HepG2 (cell line): ENCODE measurements around the gene CES1. TPM values are rescaled to one million over a fixed set of nuclear protein-coding genes. Genes with fewer than 3 reads are reported as not detected.

Experiments
- GPBP1L1 ChIP-seq: sonication (generic); formaldehyde crosslinking; IDR thresholded peaks from 2 replicates; pipeline ENCODE4 v1.5.0; 2020; ENCODE audit warnings: mild to moderate bottlenecking, missing genetic modification reagents
- HOXA3 ChIP-seq: sonication (generic); formaldehyde crosslinking; IDR thresholded peaks from 2 replicates; pipeline ENCODE4 v1.5.0; 2020; ENCODE audit warnings: missing genetic modification reagents
- ISL2 ChIP-seq: sonication (generic); formaldehyde crosslinking; IDR thresholded peaks from 2 replicates; pipeline ENCODE4 v1.5.0; 2020; ENCODE audit warnings: missing genetic modification reagents
- KLF16 ChIP-seq, 2 experiments: sonication (generic) in 1 of 2; formaldehyde crosslinking in 1 of 2; IDR thresholded peaks; 2 replicates each; pipeline versions ENCODE4 v1.6.1 to v1.8.0; 2016 to 2023; ENCODE audit warnings: missing genetic modification reagents in 2 of 2, missing compliant biosample characterization in 1 of 2
- NCOR1 ChIP-seq: fragments of 200-600 bp; sonication (generic); IDR thresholded peaks from 2 replicates; pipeline ENCODE4 v1.7.0; 2017; ENCODE audit warnings: antibody characterized with exemption, low read length, borderline replicate concordance
- PCBP1 ChIP-seq: fragments of 200-400 bp; formaldehyde crosslinking; IDR thresholded peaks from 2 replicates; pipeline ENCODE4 v1.6.1; 2017; ENCODE audit warnings: mild to moderate bottlenecking, low read depth, low read length, borderline replicate concordance
- PHF5A ChIP-seq: IDR thresholded peaks from one replicate; pipeline ENCODE4 v1.6.1; 2018; ENCODE audit warnings: low read depth, missing genetic modification reagents; ENCODE audit not compliant: unreplicated experiment
- RNF2 ChIP-seq: fragments of 450-650 bp; conservative IDR thresholded peaks from 2 replicates; pipeline ENCODE4 v1.6.1; 2016; ENCODE audit warnings: low read depth
- SKIL ChIP-seq: sonication (generic); formaldehyde crosslinking; IDR thresholded peaks from 2 replicates; pipeline ENCODE4 v1.8.0; 2022; ENCODE audit warnings: missing genetic modification reagents, mild to moderate bottlenecking, moderate library complexity, borderline replicate concordance
- SMAD9 ChIP-seq: sonication (generic); formaldehyde crosslinking; IDR thresholded peaks from 2 replicates; pipeline ENCODE4 v1.5.1; 2020; ENCODE audit warnings: mild to moderate bottlenecking, missing genetic modification reagents
- TEAD3 ChIP-seq: optimal IDR thresholded peaks from 2 replicates; pipeline ENCODE3; 2016; ENCODE audit warnings: borderline replicate concordance
- THAP11 ChIP-seq: IDR thresholded peaks from 2 replicates; pipeline ENCODE4 v1.6.1; 2016; ENCODE audit warnings: missing biosample characterization, missing genetic modification reagents
- ZEB1 ChIP-seq: IDR thresholded peaks from 2 replicates; pipeline ENCODE4 v1.6.1; 2012; ENCODE audit warnings: mild to moderate bottlenecking, low read depth, inconsistent platforms; ENCODE audit not compliant: insufficient replicate concordance
- ZKSCAN8 ChIP-seq: IDR thresholded peaks from 2 replicates; pipeline ENCODE4 v1.6.1; 2016; ENCODE audit warnings: borderline replicate concordance, missing genetic modification reagents, missing compliant biosample characterization
- ZNF335 ChIP-seq: sonication (generic); formaldehyde crosslinking; IDR thresholded peaks from 2 replicates; pipeline ENCODE4 v1.4.0; 2020; ENCODE audit warnings: missing genetic modification reagents
- ZNF556 ChIP-seq: sonication (generic); formaldehyde crosslinking; IDR thresholded peaks from 2 replicates; pipeline ENCODE4 v1.4.0; 2020; ENCODE audit warnings: mild to moderate bottlenecking, missing genetic modification reagents, borderline replicate concordance
- ZNF562 ChIP-seq: sonication (generic); formaldehyde crosslinking; IDR thresholded peaks from 2 replicates; pipeline ENCODE4 v1.8.0; 2022; ENCODE audit warnings: missing genetic modification reagents, borderline replicate concordance
- ZNF879 ChIP-seq: sonication (generic); formaldehyde crosslinking; IDR thresholded peaks from 2 replicates; pipeline ENCODE4 v1.8.1; 2023; ENCODE audit warnings: missing genetic modification reagents
- ZSCAN25 ChIP-seq: sonication (generic); formaldehyde crosslinking; IDR thresholded peaks from 2 replicates; pipeline ENCODE4 v1.8.0; 2022; ENCODE audit warnings: mild to moderate bottlenecking, missing genetic modification reagents
- polyA plus RNA-seq, 8 experiments: library from polyadenylated mRNA; depleted of rRNA in 3 of 8; stranded (reverse) in 7 of 8; unstranded in 1 of 8; fragments of >200 nt; fragmentation: Illumina TruSeq in 4 of 8; extraction: Trizol in 4 of 8; gene quantifications; 2 replicates each; pipeline versions ENCODE4 v1.2.1 to v1.2.3, GENCODE V29; 2011 to 2016; ENCODE audit warnings: low read depth in 4 of 8, missing spikeins in 1 of 8, mixed read lengths in 1 of 8; ENCODE audit not compliant: insufficient read depth in 1 of 8
- total RNA-seq, 5 experiments: library from RNA; depleted of rRNA; stranded (reverse); fragments of >200 nt; fragmentation: Illumina TruSeq; extraction: Trizol; gene quantifications; 2 replicates each; pipeline ENCODE4 v1.2.3, GENCODE V29; 2016; ENCODE audit warnings: low read depth in 1 of 5
- TF ChIP-seq, protein P1 (sequence below): IDR thresholded peaks from 2 replicates; pipeline ENCODE4 v1.6.1; 2016; ENCODE audit warnings: low read depth
- TF ChIP-seq, protein P2 (sequence below): sonication (generic); formaldehyde crosslinking; conservative IDR thresholded peaks from 2 replicates; pipeline ENCODE4 v1.4.0; 2020; ENCODE audit warnings: missing genetic modification reagents
- TF ChIP-seq, protein P3 (sequence below): sonication (generic); formaldehyde crosslinking; IDR thresholded peaks from 2 replicates; pipeline ENCODE4 v1.8.0; 2022; ENCODE audit warnings: missing genetic modification reagents, low read depth, mild to moderate bottlenecking, borderline replicate concordance

Gene CES1
- total and polyA plus RNA-seq, 2 of the 13 experiments (the other 11 are each of a cell fraction or from before 2014, with no cell fraction given) = 136 to 198 TPM

DNA sequence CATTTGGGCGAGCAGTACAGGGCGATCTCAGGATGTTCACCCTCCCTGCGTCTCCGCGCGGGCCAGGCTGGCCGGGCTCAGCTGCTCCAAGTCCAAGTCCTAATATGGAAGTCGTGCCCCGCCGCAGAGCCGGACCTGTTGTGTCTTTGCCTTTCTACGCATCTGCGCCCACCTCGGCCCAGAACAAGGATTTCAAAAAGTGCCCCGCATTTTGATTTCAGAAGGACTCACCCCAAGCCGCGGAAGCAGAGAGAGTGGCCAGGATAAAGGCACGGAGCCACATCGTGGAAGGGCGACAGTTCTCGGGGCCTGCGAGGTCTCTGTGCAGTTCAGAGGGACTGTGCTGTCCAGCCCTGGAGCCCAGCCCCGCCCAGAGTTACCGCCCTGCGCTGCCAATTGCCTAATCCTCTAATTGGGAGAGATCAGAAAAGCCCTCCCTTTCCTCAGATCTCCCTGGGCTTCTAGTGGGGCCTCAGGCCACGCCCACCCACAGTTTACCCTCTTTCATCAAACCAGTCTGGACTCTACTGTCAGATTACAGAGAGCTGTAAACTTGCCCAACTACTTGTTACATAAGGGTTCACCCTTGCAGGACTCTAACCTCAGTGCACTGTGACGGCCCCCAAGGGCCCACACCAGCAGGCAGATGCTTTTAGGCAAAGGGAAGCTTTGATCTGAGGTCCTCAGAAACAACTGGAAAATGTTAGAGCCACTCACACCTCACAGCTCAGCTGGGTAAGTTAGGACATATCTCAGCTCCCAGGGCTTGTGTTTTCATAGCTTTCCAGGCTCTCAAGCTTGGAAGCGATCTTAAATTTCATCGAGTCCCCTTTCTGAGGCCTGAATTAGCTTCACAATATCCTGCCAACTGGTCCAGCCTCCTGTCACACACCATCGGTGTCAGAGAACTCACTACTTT lies at the start of gene CES1 (continued):
- TF ChIP-seq, protein P1, sequence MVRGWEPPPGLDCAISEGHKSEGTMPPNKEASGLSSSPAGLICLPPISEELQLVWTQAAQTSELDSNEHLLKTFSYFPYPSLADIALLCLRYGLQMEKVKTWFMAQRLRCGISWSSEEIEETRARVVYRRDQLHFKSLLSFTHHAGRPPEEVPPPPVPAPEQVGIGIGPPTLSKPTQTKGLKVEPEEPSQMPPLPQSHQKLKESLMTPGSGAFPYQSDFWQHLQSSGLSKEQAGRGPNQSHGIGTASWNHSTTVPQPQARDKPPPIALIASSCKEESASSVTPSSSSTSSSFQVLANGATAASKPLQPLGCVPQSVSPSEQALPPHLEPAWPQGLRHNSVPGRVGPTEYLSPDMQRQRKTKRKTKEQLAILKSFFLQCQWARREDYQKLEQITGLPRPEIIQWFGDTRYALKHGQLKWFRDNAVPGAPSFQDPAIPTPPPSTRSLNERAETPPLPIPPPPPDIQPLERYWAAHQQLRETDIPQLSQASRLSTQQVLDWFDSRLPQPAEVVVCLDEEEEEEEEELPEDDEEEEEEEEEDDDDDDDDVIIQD (CRISPR knock-in tag) = peak; percentile 66; the same call in 1 of the 2 replicates
- TF ChIP-seq, protein P2, sequence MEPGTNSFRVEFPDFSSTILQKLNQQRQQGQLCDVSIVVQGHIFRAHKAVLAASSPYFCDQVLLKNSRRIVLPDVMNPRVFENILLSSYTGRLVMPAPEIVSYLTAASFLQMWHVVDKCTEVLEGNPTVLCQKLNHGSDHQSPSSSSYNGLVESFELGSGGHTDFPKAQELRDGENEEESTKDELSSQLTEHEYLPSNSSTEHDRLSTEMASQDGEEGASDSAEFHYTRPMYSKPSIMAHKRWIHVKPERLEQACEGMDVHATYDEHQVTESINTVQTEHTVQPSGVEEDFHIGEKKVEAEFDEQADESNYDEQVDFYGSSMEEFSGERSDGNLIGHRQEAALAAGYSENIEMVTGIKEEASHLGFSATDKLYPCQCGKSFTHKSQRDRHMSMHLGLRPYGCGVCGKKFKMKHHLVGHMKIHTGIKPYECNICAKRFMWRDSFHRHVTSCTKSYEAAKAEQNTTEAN (CRISPR knock-in tag) = no peak
- TF ChIP-seq PCBP1 (peak; percentile 67; the same call in 1 of the 2 replicates), SMAD9 (no peak), SKIL (CRISPR knock-in tag) (peak; percentile 82; the same call in 1 of the 2 replicates), NCOR1 (peak; percentile 73; the same call in 1 of the 2 replicates), KLF16 (CRISPR knock-in tag; IDR thresholded peaks at IDR 0.05) (peak in 1 of 2 experiments; percentile 52; a peak in 1 of 4 replicates), RNF2 (no peak; the same call in 1 of the 2 replicates), ZNF556 (peak; percentile 51; the same call in 1 of the 2 replicates), ZNF879 (CRISPR knock-in tag) (no peak; the same call in 1 of the 2 replicates), THAP11 (CRISPR knock-in tag) (peak; percentile 67), PHF5A (peak; percentile 55), ZNF562 (CRISPR knock-in tag) (no peak), TEAD3 (CRISPR knock-in tag) (peak; percentile 44), ZKSCAN8 (CRISPR knock-in tag) (no peak; the same call in 1 of the 2 replicates), GPBP1L1 (no peak), ZSCAN25 (CRISPR knock-in tag) (peak; percentile 51; the same call in 1 of the 2 replicates), ISL2 (CRISPR knock-in tag) (peak; percentile 84), ZEB1 (no peak), ZNF335 (CRISPR knock-in tag) (no peak; the same call in 1 of the 2 replicates), HOXA3 (CRISPR knock-in tag) (peak; percentile 54; the same call in 1 of the 2 replicates)
- TF ChIP-seq, protein P3, sequence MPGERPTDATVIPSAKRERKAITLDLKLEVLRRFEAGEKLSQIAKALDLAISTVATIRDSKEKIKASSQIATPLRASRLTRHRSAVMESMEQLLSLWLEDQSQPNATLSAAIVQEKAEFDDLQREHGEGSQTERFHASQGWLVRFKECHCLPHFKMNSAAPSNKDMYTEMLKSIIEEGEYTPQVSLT = no peak
